ENCODE results near the gene INPP5B. TPM values are rescaled to one million over a fixed set of nuclear protein-coding genes. Genes with fewer than 3 reads are reported as not detected.
"Not testable (repeated sequence)": the region's sequence is repeated elsewhere in the genome, so short reads cannot be mapped to it uniquely, and the experiment has no call there.

Gene INPP5B
- 10 to 100 TPM; 44.0 to 48.8 TPM for total RNA-seq

GRCh38 chr1:37946703-37947360 lies at the start of gene INPP5B:
Gene INPP5B (minus strand): TSS chr1:37947053. CDS start chr1:37946308, 745 bp downstream.
- Mint-ChIP-seq H3K4me1 (peaks cover 15% of the 10 kb centered on the region), H3K4me3 (peak within 1 kb of the TSS; percentile 100), H3K27me3 (no peaks in the 10 kb centered on the region), H3K27ac (peak within 1 kb of the TSS; percentile 100), H3K9me3 (no peaks in the 10 kb centered on the region), H3K36me3 (peaks cover 6% of the 10 kb centered on the region)
- DNase-seq: peak; percentile 82
- POLR2A ChIA-PET: interaction anchor here (0.9 to 1.2 kb wide), 4 partner anchors 21 to 139 kb away, joined by 3 to 6 read pairs (median 3); partner anchors contain the start of genes C1orf122 and YRDC
- ATAC-seq (ENCODE audit: low read depth): peak; percentile 98

DNA sequence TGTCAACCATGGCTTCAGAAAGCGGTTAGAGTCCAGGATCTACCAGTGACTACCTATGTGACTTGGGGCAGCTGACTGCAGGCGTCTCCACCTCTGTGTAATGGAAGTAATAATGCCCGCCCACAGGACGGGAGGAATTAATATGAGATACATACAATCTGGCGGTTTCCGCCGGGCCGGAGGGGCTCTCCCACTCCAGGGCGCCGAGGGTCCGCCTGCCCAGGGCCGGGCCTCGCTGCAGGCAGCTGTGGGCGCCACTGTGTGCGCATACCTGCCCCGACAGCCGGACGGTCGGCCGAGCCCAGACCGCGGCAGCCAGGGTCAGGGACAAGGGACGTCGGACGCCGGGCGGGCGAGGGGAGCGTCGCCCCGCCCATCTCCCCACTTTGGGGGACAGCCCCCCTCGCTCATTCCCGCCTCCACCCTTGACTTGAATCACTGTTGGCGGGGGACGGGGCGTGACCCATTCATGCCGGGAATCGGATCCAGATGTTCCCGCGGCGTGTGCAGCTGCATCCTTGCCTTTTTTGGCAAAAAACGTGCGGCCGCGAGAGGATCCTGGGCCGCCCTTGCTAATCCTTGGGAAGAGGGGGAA lies 49.0 kb upstream of the INPP5B start:
- H3K9me3 Mint-ChIP-seq: no peaks in the 10 kb centered on the region

DNA sequence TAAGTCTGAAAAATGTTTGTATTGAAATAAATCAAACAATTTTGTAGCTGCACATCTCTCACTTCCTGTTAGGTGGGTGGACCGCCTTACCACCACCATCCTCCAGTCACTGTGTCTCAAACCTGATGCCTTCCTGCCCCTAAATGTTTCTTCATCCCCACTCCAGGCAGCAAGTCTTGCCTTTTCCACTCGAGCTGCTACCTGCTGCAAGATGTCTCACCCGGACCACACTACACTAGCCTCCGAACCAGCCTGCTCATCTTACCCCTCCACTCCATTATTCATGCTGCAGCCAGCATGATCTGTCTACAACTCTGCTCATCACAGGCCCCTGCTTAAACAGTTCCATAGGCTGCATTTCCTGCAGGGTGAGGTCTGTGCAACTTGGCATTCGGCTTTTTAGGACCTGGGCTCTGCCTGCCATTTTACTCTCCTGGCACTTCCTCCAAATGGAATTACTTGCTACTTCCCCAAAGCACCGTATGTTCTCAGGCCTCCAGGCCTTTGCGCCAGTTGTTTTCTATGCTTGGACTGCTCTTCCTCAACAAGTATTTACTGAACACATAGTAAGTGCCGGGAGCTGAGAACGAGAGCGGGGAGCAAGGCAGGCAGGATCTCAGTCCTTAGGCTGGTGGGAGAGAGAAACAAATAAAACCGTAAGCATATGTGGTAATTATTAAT lies 48.2 kb upstream of the INPP5B start:
- peak; percentile 27 for ATAC-seq (ENCODE audit: low read depth)
- Mint-ChIP-seq H3K9me3 (no peaks in the 10 kb centered on the region), H3K27me3 (no peaks in the 10 kb centered on the region), H3K27ac (peak overlapping the region; percentile 98), H3K4me1 (peaks cover 30% of the 10 kb centered on the region), H3K36me3 (peaks cover 9% of the 10 kb centered on the region), H3K4me3 (peak overlapping the region; percentile 84)
- DNase-seq: no peak
- POLR2A ChIA-PET: interaction anchor here (1.5 to 6.3 kb wide), 2 partner anchors 9 to 16 kb away, joined by 9 to 45 read pairs; partner anchors contain the start of gene UTP11

More for the DNA sequence above, 49.0 kb upstream of the INPP5B start:
- POLR2A ChIA-PET: interaction anchor here (6.3 kb wide), 1 partner anchor 15 kb away, joined by 45 read pairs; the partner anchor contains the start of gene UTP11
- Mint-ChIP-seq H3K27ac (peak overlapping the region; percentile 51), H3K4me3 (peak overlapping the region; percentile 84), H3K4me1 (peaks cover 32% of the 10 kb centered on the region), H3K27me3 (no peaks in the 10 kb centered on the region), H3K36me3 (peaks cover 9% of the 10 kb centered on the region)
- ATAC-seq (ENCODE audit: low read depth): peak; percentile 38
- peak; percentile 52 for DNase-seq

- Mint-ChIP-seq H3K27ac (peak overlapping the region; percentile 95), H3K4me3 (peak overlapping the region; percentile 98), H3K27me3 (no peaks in the 10 kb centered on the region), H3K36me3 (peaks cover 8% of the 10 kb centered on the region), H3K9me3 (no peaks in the 10 kb centered on the region), H3K4me1 (peaks cover 18% of the 10 kb centered on the region)
- peak; percentile 64 for DNase-seq
- POLR2A ChIA-PET: interaction anchor here (0.5 to 3.8 kb wide), 8 partner anchors 14 to 368 kb away, joined by 3 to 16 read pairs (median 3); no protein-coding TSS in a partner anchor
- peak; percentile 34 for ATAC-seq (ENCODE audit: low read depth)
These were observed 42.6 kb upstream of the INPP5B start for GRCh38 chr1:37989361-37989930.

GRCh38 chr1:37987679-37988078 lies 40.8 kb upstream of the INPP5B start:
- Mint-ChIP-seq H3K4me3 (peak overlapping the region; percentile 98), H3K36me3 (peaks cover 10% of the 10 kb centered on the region), H3K27ac (peak overlapping the region; percentile 61), H3K27me3 (no peaks in the 10 kb centered on the region), H3K9me3 (no peaks in the 10 kb centered on the region), H3K4me1 (peaks cover 15% of the 10 kb centered on the region)
- ATAC-seq (ENCODE audit: low read depth) (no peak), DNase-seq (no peak)
- POLR2A ChIA-PET: interaction anchor here (0.6 kb wide), 1 partner anchor 85 kb away, joined by 3 read pairs; no protein-coding TSS in a partner anchor

DNA sequence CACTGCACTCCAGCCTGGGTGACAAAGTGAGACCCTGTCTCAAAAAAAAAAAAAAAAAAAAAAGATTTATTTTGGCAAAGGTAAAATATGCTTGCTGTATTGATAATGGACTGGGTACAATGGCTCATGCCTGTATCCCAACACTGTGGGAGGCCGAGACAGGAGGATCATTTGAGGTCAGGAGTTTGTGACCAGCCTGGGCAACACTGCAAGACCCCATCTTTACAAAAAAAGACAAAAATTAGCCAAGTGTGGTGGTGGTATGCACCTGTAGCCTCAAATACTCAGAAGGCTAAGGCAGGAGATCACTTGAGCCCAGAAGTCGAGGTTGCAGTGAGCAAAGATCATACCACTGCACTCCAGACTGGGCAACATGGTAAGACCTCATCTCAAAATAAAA lies 36.7 kb upstream of the INPP5B start:
- no peak for DNase-seq
- ATAC-seq (ENCODE audit: low read depth): no peak
- H3K4me1 Mint-ChIP-seq: peaks cover 10% of the 10 kb centered on the region
- H3K9me3 Mint-ChIP-seq: no peaks in the 10 kb centered on the region
- POLR2A ChIA-PET: interaction anchor here (0.7 kb wide), 1 partner anchor 26 kb away, joined by 8 read pairs; no protein-coding TSS in a partner anchor
- no peak overlapping the region for H3K4me3 Mint-ChIP-seq
- no peaks in the 10 kb centered on the region for H3K27me3 Mint-ChIP-seq
- peaks cover 34% of the 10 kb centered on the region for H3K36me3 Mint-ChIP-seq
- no peak overlapping the region for H3K27ac Mint-ChIP-seq

GRCh38 chr1:37978541-37978940 lies 31.7 kb upstream of the INPP5B start:
- ATAC-seq (ENCODE audit: low read depth) (no peak), DNase-seq (no peak)
- POLR2A ChIA-PET: no interaction called here
- Mint-ChIP-seq H3K27ac (no peak overlapping the region), H3K4me1 (no peaks in the 10 kb centered on the region), H3K9me3 (no peaks in the 10 kb centered on the region), H3K27me3 (no peaks in the 10 kb centered on the region), H3K36me3 (peaks cover 43% of the 10 kb centered on the region), H3K4me3 (no peak overlapping the region)

- not testable (repeated sequence) for H3K4me3 Mint-ChIP-seq; H3K9me3 Mint-ChIP-seq; DNase-seq; H3K4me1 Mint-ChIP-seq; H3K27ac Mint-ChIP-seq; H3K27me3 Mint-ChIP-seq; ATAC-seq (ENCODE audit: low read depth)
- POLR2A ChIA-PET: interaction anchor here (0.5 kb wide), 1 partner anchor 37 kb away, joined by 5 read pairs; no protein-coding TSS in a partner anchor
- H3K36me3 Mint-ChIP-seq: peaks cover 50% of the 10 kb centered on the region
These were observed 28.2 kb upstream of the INPP5B start for GRCh38 chr1:37975083-37975482.

GRCh38 chr1:37974567-37974966 lies 27.7 kb upstream of the INPP5B start:
- Mint-ChIP-seq H3K4me3 (no peak overlapping the region), H3K27ac (no peak overlapping the region), H3K27me3 (no peaks in the 10 kb centered on the region), H3K36me3 (peaks cover 49% of the 10 kb centered on the region), H3K4me1 (peaks cover 4% of the 10 kb centered on the region), H3K9me3 (no peaks in the 10 kb centered on the region)
- POLR2A ChIA-PET: interaction anchor here (0.7 kb wide), 1 partner anchor 80 kb away, joined by 4 read pairs; no protein-coding TSS in a partner anchor
- DNase-seq (no peak), ATAC-seq (ENCODE audit: low read depth) (no peak)

DNA sequence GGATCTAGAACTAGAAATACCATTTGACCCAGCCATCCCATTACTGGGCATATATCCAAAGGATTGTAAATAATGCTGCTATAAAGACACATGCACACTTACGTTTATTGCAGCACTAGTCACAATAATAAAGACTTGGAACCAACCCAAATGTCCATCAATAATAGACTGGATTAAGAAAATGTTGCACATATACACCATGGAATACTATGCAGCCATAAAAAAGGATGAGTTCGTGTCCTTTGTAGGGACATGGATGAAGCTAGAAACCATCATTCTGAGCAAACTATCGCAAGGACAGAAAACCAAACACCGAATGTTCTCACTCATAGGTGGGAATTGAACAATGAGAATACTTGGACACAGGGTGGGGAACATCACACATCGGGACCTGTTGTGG lies 26.8 kb upstream of the INPP5B start:
- POLR2A ChIA-PET; H3K27ac Mint-ChIP-seq; DNase-seq; H3K27me3 Mint-ChIP-seq; H3K4me1 Mint-ChIP-seq; H3K9me3 Mint-ChIP-seq; H3K4me3 Mint-ChIP-seq; ATAC-seq (ENCODE audit: low read depth): not testable (repeated sequence)
- peaks cover 45% of the 10 kb centered on the region for H3K36me3 Mint-ChIP-seq

- no peak for ATAC-seq (ENCODE audit: low read depth)
- peaks cover 25% of the 10 kb centered on the region for H3K36me3 Mint-ChIP-seq
- no peaks in the 10 kb centered on the region for H3K27me3 Mint-ChIP-seq
- no peaks in the 10 kb centered on the region for H3K4me1 Mint-ChIP-seq
- no peak overlapping the region for H3K27ac Mint-ChIP-seq
- H3K9me3 Mint-ChIP-seq: no peaks in the 10 kb centered on the region
- POLR2A ChIA-PET: interaction anchor here (0.6 kb wide), 1 partner anchor 48 kb away, joined by 4 read pairs; no protein-coding TSS in a partner anchor
- no peak for DNase-seq
- H3K4me3 Mint-ChIP-seq: no peak overlapping the region
These were observed 18.4 kb upstream of the INPP5B start for GRCh38 chr1:37965301-37965700.

GRCh38 chr1:37964106-37964505 lies 17.3 kb upstream of the INPP5B start:
- POLR2A ChIA-PET: interaction anchor here (0.7 kb wide), 1 partner anchor 32 kb away, joined by 3 read pairs; no protein-coding TSS in a partner anchor

DNA sequence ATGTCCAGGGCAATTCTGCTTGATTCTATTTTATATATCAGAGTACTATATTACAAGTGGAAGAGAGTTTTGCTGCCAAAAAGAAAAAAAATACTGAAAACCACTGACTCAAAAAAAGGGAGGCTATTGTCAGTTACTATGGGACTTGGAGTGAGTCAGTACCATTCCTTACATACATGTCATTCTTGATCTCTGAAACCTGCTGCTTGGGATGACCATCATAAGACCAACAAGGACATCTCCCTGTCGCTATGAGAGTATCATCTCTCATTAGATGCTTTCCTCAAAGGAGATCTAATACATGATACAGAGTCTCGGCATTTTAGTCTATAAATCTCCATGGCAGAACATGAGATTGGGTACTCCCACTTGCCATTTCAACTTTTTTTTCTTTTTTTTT lies 11.8 kb upstream of the INPP5B start:
- H3K4me1 Mint-ChIP-seq: no peaks in the 10 kb centered on the region
- no peak overlapping the region for H3K4me3 Mint-ChIP-seq
- no peaks in the 10 kb centered on the region for H3K9me3 Mint-ChIP-seq
- H3K27me3 Mint-ChIP-seq: no peaks in the 10 kb centered on the region
- ATAC-seq (ENCODE audit: low read depth) (no peak), DNase-seq (no peak)
- peaks cover 14% of the 10 kb centered on the region for H3K36me3 Mint-ChIP-seq
- POLR2A ChIA-PET: no interaction called here
- H3K27ac Mint-ChIP-seq: no peak overlapping the region

More at GRCh38 chr1:37964106-37964505, 17.3 kb upstream of the INPP5B start:
- peaks cover 23% of the 10 kb centered on the region for H3K36me3 Mint-ChIP-seq
- H3K27ac Mint-ChIP-seq; H3K9me3 Mint-ChIP-seq; H3K4me1 Mint-ChIP-seq; DNase-seq; H3K4me3 Mint-ChIP-seq; ATAC-seq (ENCODE audit: low read depth); H3K27me3 Mint-ChIP-seq: not testable (repeated sequence)
